ENCODE data around the gene HYCC1. TPM values are rescaled to one million over a fixed set of nuclear protein-coding genes. Genes with fewer than 3 reads are reported as not detected.
A peak's percentile ranks its signal among the peaks of the same experiment; 100 is the strongest.

Gene HYCC1
- polyA plus RNA-seq, 3 donors, result 4.7 to 12.7 (median 12.1) TPM

GRCh38 chr7:22995011-22995410 is 18.9 kb downstream of the HYCC1 start:
- H3K9me3 ChIP-seq (replicated peaks in 1 of 2; ENCODE audit: control insufficient read depth in 1 of 2, insufficient read depth in 1 of 2, low read length in 2 of 2), result no peaks in the 10 kb centered on the region
- no peak overlapping the region for H3K4me3 ChIP-seq (replicated peaks in 1 of 3; ENCODE audit: low read depth in 2 of 3, low read length in 3 of 3)
- Mint-ChIP-seq H3K9me3 (no peaks in the 10 kb centered on the region), H3K4me1 (peaks cover 18% of the 10 kb centered on the region), H3K27ac (peak overlapping the region in 2 of 7 donors; percentile 19 to 38), H3K4me3 (no peak overlapping the region), H3K27me3 (ENCODE audit: low read depth in 3 of 3) (peaks cover 0 to 3% (median 0%) of the 10 kb centered on the region in 3 donors), H3K36me3 (peaks cover 7 to 9% of the 10 kb centered on the region in 2 donors)
- DNase-seq, result no peak
- no peak for TF ChIP-seq CTCF (IDR thresholded peaks at IDR 0.05)
- peaks cover 38% of the 10 kb centered on the region for H3K79me2 ChIP-seq (ENCODE audit: insufficient read depth, low read length)
- intact Hi-C loops (cut with micrococcal nuclease), result no loop called here
- WGBS (ENCODE audit: insufficient coverage), result 88% methylated on average over 2 of the region's 2 CpGs
- H3K36me3 ChIP-seq (replicated peaks in 1 of 2; ENCODE audit: control insufficient read depth in 1 of 2, insufficient read depth in 2 of 2, low read length in 2 of 2), result no peaks in the 10 kb centered on the region
- no peak overlapping the region for H2AFZ ChIP-seq (ENCODE audit: insufficient read depth, low read depth, low read length, poor library complexity, severe bottlenecking)
- no peaks in the 10 kb centered on the region for H3K4me1 ChIP-seq (ENCODE audit: control insufficient read depth in 1 of 2, insufficient read depth in 2 of 2, low read length in 2 of 2)
- H3K9ac ChIP-seq (ENCODE audit: insufficient read depth, low read length, poor library complexity, severe bottlenecking), result no peak overlapping the region
- H3K27ac ChIP-seq (ENCODE audit: low read depth in 1 of 2, low read length in 2 of 2), result no peak overlapping the region
- no peaks in the 10 kb centered on the region for H3K27me3 ChIP-seq (ENCODE audit: control insufficient read depth in 2 of 2, insufficient read depth in 2 of 2, low read length in 2 of 2)
- H4K20me1 ChIP-seq (ENCODE audit: insufficient read depth, low read length), result peaks cover 87% of the 10 kb centered on the region
- no peak overlapping the region for H3K4me2 ChIP-seq (replicated peaks; ENCODE audit: extremely low read depth, low read length, poor library complexity, severe bottlenecking)

- H3K9ac ChIP-seq (ENCODE audit: insufficient read depth, low read length, poor library complexity, severe bottlenecking), result no peak overlapping the region
- H3K4me1 Mint-ChIP-seq, result peaks cover 15% of the 10 kb centered on the region
- H3K36me3 Mint-ChIP-seq, result peaks cover 23 to 24% of the 10 kb centered on the region in 2 donors
- no peaks in the 10 kb centered on the region for H3K9me3 ChIP-seq (replicated peaks in 1 of 2; ENCODE audit: control insufficient read depth in 1 of 2, insufficient read depth in 1 of 2, low read length in 2 of 2)
- 40% methylated on average over 1 of the region's 3 CpGs for WGBS (ENCODE audit: insufficient coverage)
- peaks cover 76% of the 10 kb centered on the region for H4K20me1 ChIP-seq (ENCODE audit: insufficient read depth, low read length)
- no peak for TF ChIP-seq CTCF (IDR thresholded peaks at IDR 0.05)
- H3K9me3 Mint-ChIP-seq, result no peaks in the 10 kb centered on the region
- H3K27me3 ChIP-seq (ENCODE audit: control insufficient read depth in 2 of 2, insufficient read depth in 2 of 2, low read length in 2 of 2), result no peaks in the 10 kb centered on the region
- peaks cover 0 to 15% of the 10 kb centered on the region in 2 donors for H3K36me3 ChIP-seq (replicated peaks in 1 of 2; ENCODE audit: control insufficient read depth in 1 of 2, insufficient read depth in 2 of 2, low read length in 2 of 2)
- no peak for DNase-seq
- no peak overlapping the region for H3K4me3 Mint-ChIP-seq
- no peaks in the 10 kb centered on the region for H3K4me1 ChIP-seq (ENCODE audit: control insufficient read depth in 1 of 2, insufficient read depth in 2 of 2, low read length in 2 of 2)
- H3K27ac ChIP-seq (ENCODE audit: low read depth in 1 of 2, low read length in 2 of 2), result no peak overlapping the region
- H3K27ac Mint-ChIP-seq, result no peak overlapping the region
- H3K4me2 ChIP-seq (replicated peaks; ENCODE audit: extremely low read depth, low read length, poor library complexity, severe bottlenecking), result no peak overlapping the region
- peaks cover 0 to 3% (median 0%) of the 10 kb centered on the region in 3 donors for H3K27me3 Mint-ChIP-seq (ENCODE audit: low read depth in 3 of 3)
- peaks cover 29% of the 10 kb centered on the region for H3K79me2 ChIP-seq (ENCODE audit: insufficient read depth, low read length)
- H2AFZ ChIP-seq (ENCODE audit: insufficient read depth, low read depth, low read length, poor library complexity, severe bottlenecking), result no peak overlapping the region
- H3K4me3 ChIP-seq (replicated peaks in 1 of 3; ENCODE audit: low read depth in 2 of 3, low read length in 3 of 3), result no peak overlapping the region
- intact Hi-C loops (cut with micrococcal nuclease), result no loop called here
These were observed 20.8 kb downstream of the HYCC1 start for GRCh38 chr7:22992874-22993840.

Measured in CD14-positive monocyte (primary cell).